Omental fat pad (tissue), 4 donors: ENCODE measurements around the gene DYNLT2B. TPM values are rescaled to one million over a fixed set of nuclear protein-coding genes. Genes with fewer than 3 reads are reported as not detected.

Experiments used
- ATAC-seq: fragments of 150-250 bp; one replicate; pipeline ENCODE4 v1.9.1; 2016; ENCODE audit warnings: mild to moderate bottlenecking, moderate library complexity; ENCODE audit not compliant: low FRiP score
- DNase-seq: peaks from one replicate; pipeline ENCODE4 v3.0.0-alpha.2; 2019; ENCODE audit warnings: low spot score
- total RNA-seq, 4 donors: library from RNA; depleted of rRNA; stranded (reverse); fragments of >200 nt; gene quantifications; one replicate each; pipeline ENCODE4 v1.1.0, GENCODE V29; 2016
- TF ChIP-seq, protein P1 (sequence below), 3 donors: fragments of 450-650 bp; IDR thresholded peaks; one replicate each; pipeline ENCODE4 v1.5.1; 2016 to 2017; ENCODE audit warnings: antibody characterized with exemption in 3 of 3, mild to moderate bottlenecking in 3 of 3, moderate library complexity in 2 of 3

The DYNLT2B gene
- total RNA-seq, 4 donors from 2014 or later: 3.8 to 6.6 (median 4.6) TPM; not detected in 1

DNA sequence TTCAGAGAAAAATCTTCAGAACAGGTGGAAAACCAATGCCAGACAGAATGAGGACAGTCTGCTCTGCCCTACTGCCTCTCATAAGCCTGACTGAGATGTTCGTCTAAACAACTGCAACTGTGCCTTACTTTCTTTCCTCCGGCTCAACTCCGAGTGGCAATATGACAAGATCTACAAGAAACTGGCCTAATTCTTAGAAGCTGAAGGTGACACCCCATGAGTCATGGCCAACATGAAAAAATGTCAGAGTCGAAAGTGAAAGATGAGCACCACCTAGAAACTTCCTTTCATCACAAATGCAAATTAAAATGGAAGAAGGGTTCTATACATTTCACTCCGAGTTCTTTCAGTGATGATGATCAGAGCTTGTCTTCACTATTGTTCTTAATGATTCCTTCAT lies 43.5 kb downstream of the DYNLT2B start:
- ATAC-seq (no peak), DNase-seq (no peak)
- TF ChIP-seq, protein P1, sequence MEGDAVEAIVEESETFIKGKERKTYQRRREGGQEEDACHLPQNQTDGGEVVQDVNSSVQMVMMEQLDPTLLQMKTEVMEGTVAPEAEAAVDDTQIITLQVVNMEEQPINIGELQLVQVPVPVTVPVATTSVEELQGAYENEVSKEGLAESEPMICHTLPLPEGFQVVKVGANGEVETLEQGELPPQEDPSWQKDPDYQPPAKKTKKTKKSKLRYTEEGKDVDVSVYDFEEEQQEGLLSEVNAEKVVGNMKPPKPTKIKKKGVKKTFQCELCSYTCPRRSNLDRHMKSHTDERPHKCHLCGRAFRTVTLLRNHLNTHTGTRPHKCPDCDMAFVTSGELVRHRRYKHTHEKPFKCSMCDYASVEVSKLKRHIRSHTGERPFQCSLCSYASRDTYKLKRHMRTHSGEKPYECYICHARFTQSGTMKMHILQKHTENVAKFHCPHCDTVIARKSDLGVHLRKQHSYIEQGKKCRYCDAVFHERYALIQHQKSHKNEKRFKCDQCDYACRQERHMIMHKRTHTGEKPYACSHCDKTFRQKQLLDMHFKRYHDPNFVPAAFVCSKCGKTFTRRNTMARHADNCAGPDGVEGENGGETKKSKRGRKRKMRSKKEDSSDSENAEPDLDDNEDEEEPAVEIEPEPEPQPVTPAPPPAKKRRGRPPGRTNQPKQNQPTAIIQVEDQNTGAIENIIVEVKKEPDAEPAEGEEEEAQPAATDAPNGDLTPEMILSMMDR (IDR thresholded peaks at IDR 0.05): no peak

DNA sequence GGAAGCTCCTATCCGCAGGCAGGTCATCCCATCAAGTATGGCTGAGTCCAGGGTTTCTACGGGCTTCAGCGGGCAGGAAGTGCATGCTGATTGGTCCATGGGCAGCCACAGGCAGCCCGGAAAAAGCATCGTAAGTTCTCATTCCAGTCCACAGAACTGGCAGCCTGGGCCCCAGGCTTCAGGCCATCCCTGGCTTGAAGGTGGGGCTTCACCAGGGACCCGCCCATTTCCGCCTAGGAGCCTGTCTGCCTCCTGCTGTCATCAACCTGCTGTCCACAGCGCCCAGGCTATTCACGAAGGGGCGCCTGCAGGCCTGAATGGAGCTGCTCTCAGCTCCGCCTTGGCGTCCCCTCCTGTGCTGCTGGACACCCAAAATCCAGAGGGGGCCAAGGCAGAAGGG lies 44.4 kb downstream of the DYNLT2B start:
- DNase-seq (no peak), ATAC-seq (no peak)
- TF ChIP-seq, protein P1 (IDR thresholded peaks at IDR 0.05): no peak

DNA sequence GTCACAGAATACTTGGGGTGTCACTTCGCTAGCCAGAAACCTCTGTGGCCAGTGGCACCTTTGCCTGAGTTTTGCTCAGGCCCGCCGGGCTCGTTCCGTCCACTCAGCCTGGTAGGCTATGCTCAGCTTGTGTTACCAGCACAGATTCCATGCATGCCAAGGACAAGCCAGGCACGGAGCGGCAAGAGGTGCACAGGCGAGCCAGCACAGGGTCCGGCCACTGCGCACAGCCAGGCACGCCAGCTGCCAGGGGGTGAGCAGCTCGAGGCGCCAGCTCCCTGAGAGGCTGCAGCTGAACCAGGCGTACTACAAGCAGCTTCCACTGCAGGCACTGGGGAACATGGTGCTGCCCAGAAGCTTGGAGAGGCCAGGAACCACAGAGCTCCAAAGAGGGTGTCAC lies 45.2 kb downstream of the DYNLT2B start:
- TF ChIP-seq, protein P1 (IDR thresholded peaks at IDR 0.05): no peak
- DNase-seq (no peak), ATAC-seq (no peak)

GRCh38 chr3:196270499-196270898 lies 47.5 kb downstream of the DYNLT2B start:
- ATAC-seq (no peak), DNase-seq (no peak)
- TF ChIP-seq, protein P1 (IDR thresholded peaks at IDR 0.05): no peak

DNA sequence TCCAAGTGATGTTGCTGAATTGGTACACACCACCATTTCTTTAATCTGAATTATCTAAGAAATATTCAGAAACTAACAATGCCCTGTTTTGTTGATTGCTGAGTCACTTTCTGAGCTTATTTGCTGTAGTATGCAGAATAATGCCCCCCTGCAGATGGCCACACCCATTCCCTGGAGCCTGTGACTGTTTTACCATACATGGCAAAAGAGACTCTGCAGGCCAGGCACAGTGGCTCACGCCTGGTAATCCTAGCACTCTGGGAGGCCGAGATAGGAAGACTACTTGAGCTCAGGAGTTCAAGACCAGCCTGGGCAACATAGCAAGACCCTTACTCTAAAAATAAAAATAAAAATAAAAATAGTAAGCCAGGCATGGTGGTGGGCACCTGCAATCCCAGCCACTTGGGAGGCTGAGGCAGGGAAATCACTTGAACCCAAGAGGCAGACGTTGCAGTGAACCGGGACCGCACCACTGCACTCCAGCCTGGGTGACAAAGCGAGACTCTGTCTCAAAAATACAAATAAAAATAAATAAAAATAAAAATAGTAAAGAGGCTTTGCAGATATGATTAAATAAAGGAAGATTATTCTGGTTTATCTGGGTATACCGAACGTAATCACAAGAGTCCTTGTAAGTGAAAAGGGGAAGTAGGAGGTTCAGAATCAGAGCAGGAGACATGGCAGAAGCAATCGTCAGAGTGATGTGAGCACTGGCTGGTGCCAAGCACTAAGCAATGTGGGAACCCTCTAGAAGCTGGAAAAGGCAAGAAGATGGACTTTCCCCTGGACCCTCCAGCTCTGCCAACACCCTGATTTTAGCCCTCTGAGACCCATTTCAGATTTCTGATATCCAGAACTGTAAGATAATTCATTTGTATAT lies 49.5 kb downstream of the DYNLT2B start:
- ATAC-seq (no peak), DNase-seq (no peak)
- TF ChIP-seq, protein P1 (IDR thresholded peaks at IDR 0.05): no peak

- TF ChIP-seq, protein P1 (IDR thresholded peaks at IDR 0.05): no peak
- DNase-seq: no peak
- no peak for ATAC-seq
Measured at GRCh38 chr3:196263819-196264218, 54.2 kb downstream of the DYNLT2B start.

GRCh38 chr3:196260784-196261183 lies 57.3 kb downstream of the DYNLT2B start:
- ATAC-seq: no peak
- TF ChIP-seq, protein P1 (IDR thresholded peaks at IDR 0.05): no peak
- no peak for DNase-seq
